Right lobe of liver (tissue), 6 donors: ENCODE measurements around the gene LMO7. TPM values are rescaled to one million over a fixed set of nuclear protein-coding genes. Genes with fewer than 3 reads are reported as not detected.
A peak's percentile ranks its signal among the peaks of the same experiment; 100 is the strongest.

Source experiments
- ATAC-seq, 4 donors: fragments of 200-7000 bp; cut with Tn5 transposase; one replicate each; pipeline ENCODE4 v1.9.1; 2020; ENCODE audit warnings: mild to moderate bottlenecking in 4 of 4, moderate library complexity in 4 of 4
- DNase-seq, 3 donors: peaks; one replicate each; pipeline ENCODE4 v3.0.0-alpha.2; 2020
- H3K27ac ChIP-seq, 3 donors: fragments of 200-600 bp; one replicate each; pipeline ENCODE4 v1.8.0; 2022
- H3K27me3 ChIP-seq, 2 donors: fragments of 200-600 bp; one replicate each; pipeline ENCODE4 v1.8.0; 2022
- H3K36me3 ChIP-seq, 4 donors: fragments of 200-600 bp; sonication (generic) in 1 of 4; one replicate each; pipeline versions ENCODE4 v1.5.1 to v1.8.0; 2017 to 2022; ENCODE audit warnings: control low read depth in 1 of 4
- H3K4me1 ChIP-seq, 4 donors: fragments of 200-600 bp; sonication (generic) in 1 of 4; one replicate each; pipeline versions ENCODE4 v1.5.1 to v1.8.0; 2017 to 2022; ENCODE audit warnings: control low read depth in 1 of 4
- H3K4me3 ChIP-seq, 3 donors: fragments of 200-600 bp; one replicate each; pipeline ENCODE4 v1.8.0; 2022
- H3K9me3 ChIP-seq, 4 donors: fragments of 200-600 bp; sonication (generic) in 1 of 4; one replicate each; pipeline versions ENCODE4 v1.5.1 to v1.8.0; 2017 to 2022; ENCODE audit warnings: control low read depth in 1 of 4
- CTCF ChIP-seq, 4 donors: fragments of 200-600 bp in 3 of 4; fragments of 450-650 bp in 1 of 4; IDR thresholded peaks; one replicate each; pipeline versions ENCODE4 v1.5.1 to v1.8.0; 2016 to 2022; ENCODE audit warnings: antibody characterized with exemption in 4 of 4, mild to moderate bottlenecking in 2 of 4
- POLR2A ChIP-seq: fragments of 450-650 bp; IDR thresholded peaks from one replicate; pipeline ENCODE4 v1.6.1; 2017; ENCODE audit warnings: antibody characterized with exemption, mild to moderate bottlenecking
- WGBS: methylation state at CpG from one replicate; pipeline ENCODE4 v1.1.6; 2018; ENCODE audit warnings: low coverage, low lambda C conversion rate; ENCODE audit not compliant: insufficient coverage; ENCODE audit errors: missing lambda C conversion rate; 5-methylcytosine and 5-hydroxymethylcytosine counted together
- intact Hi-C, 2 donors: fragments of 100-400 bp; cut with DNase I; formaldehyde crosslinking; loops; one replicate each; pipeline versions ENCODE4 v1.11.2 to v1.14.1; 2022
- total RNA-seq, 6 experiments: library from RNA; depleted of rRNA in 2 of 6; stranded (reverse); fragments of >200 nt in 2 of 6; fragmentation: NEBNext Ultra II Directional in 3 of 6; extraction: Animal tissue kit (Norgen Biotek cat#: 25700) in 3 of 6; gene quantifications; one replicate each; pipeline versions ENCODE4 v1.1.0 to v1.2.4, GENCODE V29; 2016 to 2023
- donor health status: DM: no; HTN: yes; CAD: no.
- donor health status: DM: no; HTN: no; CAD: no.
- donor health status: DM: no; HTN: no; CAD: no.
- donor health status: DM: no; HTN: yes; CAD: no.
- donor health status: DM: no; HTN: yes; CAD: no.

Gene LMO7
- total RNA-seq, 6 experiments from 2014 or later = 42.3 to 60.2 (median 51.1) TPM

GRCh38 chr13:75785130-75785529 is 149.0 kb downstream of the LMO7 start:
- Histone ChIP-seq H3K36me3 (no peaks in the 10 kb centered on the region), H3K9me3 (no peaks in the 10 kb centered on the region), H3K27ac (no peak overlapping the region), H3K4me3 (no peak overlapping the region), H3K4me1 (peaks cover 0 to 46% (median 15%) of the 10 kb centered on the region in 4 donors), H3K27me3 (no peaks in the 10 kb centered on the region)
- intact Hi-C loops = no loop called here
- ATAC-seq = peak in 1 of 4 donors; percentile 17
- TF ChIP-seq CTCF (IDR thresholded peaks at IDR 0.05) = no peak
- no peak for TF ChIP-seq POLR2A
- DNase-seq = no peak

- TF ChIP-seq POLR2A = no peak
- no peak for TF ChIP-seq CTCF (IDR thresholded peaks at IDR 0.05)
Observed at GRCh38 chr13:75787249-75787928, 151.3 kb downstream of the LMO7 start.

GRCh38 chr13:75788481-75788981 is 152.4 kb downstream of the LMO7 start:
- ATAC-seq (peak; percentile 31 to 63 (median 40)), DNase-seq (no peak)
- H3K36me3 ChIP-seq = no peaks in the 10 kb centered on the region
- intact Hi-C loops = no loop called here
- no peaks in the 10 kb centered on the region for H3K9me3 ChIP-seq
- TF ChIP-seq CTCF (IDR thresholded peaks at IDR 0.05) (no peak), POLR2A (no peak)
- peak overlapping the region in 1 of 3 donors; percentile 2 for H3K27ac ChIP-seq
- H3K4me1 ChIP-seq = peaks cover 0 to 66% (median 18%) of the 10 kb centered on the region in 4 donors
- H3K4me3 ChIP-seq = no peak overlapping the region
- 29% methylated on average over 2 of the region's 3 CpGs for WGBS
- H3K27me3 ChIP-seq = no peaks in the 10 kb centered on the region

More at GRCh38 chr13:75787249-75787928, 151.3 kb downstream of the LMO7 start:
- no peak overlapping the region for H3K4me3 ChIP-seq
- H3K36me3 ChIP-seq = no peaks in the 10 kb centered on the region
- no peaks in the 10 kb centered on the region for H3K9me3 ChIP-seq
- intact Hi-C loops = no loop called here
- H3K27ac ChIP-seq = no peak overlapping the region
- H3K27me3 ChIP-seq = no peaks in the 10 kb centered on the region
- peaks cover 0 to 61% (median 16%) of the 10 kb centered on the region in 4 donors for H3K4me1 ChIP-seq
- ATAC-seq = no peak
- DNase-seq = no peak
- WGBS = 84% methylated on average over 7 of the region's 7 CpGs

GRCh38 chr13:75789451-75790197 is 153.5 kb downstream of the LMO7 start:
- Histone ChIP-seq H3K4me1 (peaks cover 0 to 65% (median 17%) of the 10 kb centered on the region in 4 donors), H3K9me3 (no peaks in the 10 kb centered on the region), H3K36me3 (no peaks in the 10 kb centered on the region), H3K27ac (no peak overlapping the region), H3K27me3 (no peaks in the 10 kb centered on the region), H3K4me3 (no peak overlapping the region)
- 72% methylated on average over 3 of the region's 9 CpGs for WGBS
- DNase-seq = no peak
- no peak for TF ChIP-seq CTCF (IDR thresholded peaks at IDR 0.05)
- TF ChIP-seq POLR2A = no peak
- ATAC-seq = no peak
- intact Hi-C loops = no loop called here
